Measurements from ENCODE around the gene DENND1A. TPM values are rescaled to one million over a fixed set of nuclear protein-coding genes. Genes with fewer than 3 reads are reported as not detected.

DENND1A gene
- total and polyA plus RNA-seq, 12 donors: 7.3 to 36.7 (median 19.6) TPM

DNA sequence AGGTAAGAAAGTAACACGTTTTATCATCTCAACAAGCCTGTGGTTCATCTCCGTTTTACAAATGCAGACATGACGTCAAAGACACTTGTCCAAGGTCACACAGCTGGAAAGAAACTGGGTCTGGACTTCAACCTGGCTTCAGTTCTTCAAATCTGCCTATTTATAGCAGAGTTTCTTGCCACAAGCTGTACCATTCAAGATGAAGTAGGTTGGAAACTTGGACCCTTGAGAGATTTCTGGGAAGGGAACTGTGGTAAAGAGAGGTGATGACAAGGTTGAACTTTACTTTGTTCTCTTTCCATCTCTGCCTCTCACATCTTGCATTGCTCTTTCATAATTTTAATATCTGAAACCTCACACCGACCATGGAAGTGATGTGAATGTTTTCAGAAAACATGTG is 29.9 kb upstream of the DENND1A start:
- no peaks in the 10 kb centered on the region for H3K9me3 ChIP-seq (replicated peaks in 1 of 3)
- H3K4me3 ChIP-seq: no peak overlapping the region
- intact Hi-C loops (cut with DNase I): no loop called here
- H3K4me1 ChIP-seq (replicated peaks in 1 of 2): no peaks in the 10 kb centered on the region
- peak in 1 of 7 donors; percentile 13 for DNase-seq
- no peak overlapping the region for H3K27ac ChIP-seq
- peaks cover 11% of the 10 kb centered on the region for H3K27me3 ChIP-seq
- 38 to 54% (median 50%) methylated on average over 4 of the region's 4 CpGs for WGBS, 4 donors
- TF ChIP-seq, protein P1, sequence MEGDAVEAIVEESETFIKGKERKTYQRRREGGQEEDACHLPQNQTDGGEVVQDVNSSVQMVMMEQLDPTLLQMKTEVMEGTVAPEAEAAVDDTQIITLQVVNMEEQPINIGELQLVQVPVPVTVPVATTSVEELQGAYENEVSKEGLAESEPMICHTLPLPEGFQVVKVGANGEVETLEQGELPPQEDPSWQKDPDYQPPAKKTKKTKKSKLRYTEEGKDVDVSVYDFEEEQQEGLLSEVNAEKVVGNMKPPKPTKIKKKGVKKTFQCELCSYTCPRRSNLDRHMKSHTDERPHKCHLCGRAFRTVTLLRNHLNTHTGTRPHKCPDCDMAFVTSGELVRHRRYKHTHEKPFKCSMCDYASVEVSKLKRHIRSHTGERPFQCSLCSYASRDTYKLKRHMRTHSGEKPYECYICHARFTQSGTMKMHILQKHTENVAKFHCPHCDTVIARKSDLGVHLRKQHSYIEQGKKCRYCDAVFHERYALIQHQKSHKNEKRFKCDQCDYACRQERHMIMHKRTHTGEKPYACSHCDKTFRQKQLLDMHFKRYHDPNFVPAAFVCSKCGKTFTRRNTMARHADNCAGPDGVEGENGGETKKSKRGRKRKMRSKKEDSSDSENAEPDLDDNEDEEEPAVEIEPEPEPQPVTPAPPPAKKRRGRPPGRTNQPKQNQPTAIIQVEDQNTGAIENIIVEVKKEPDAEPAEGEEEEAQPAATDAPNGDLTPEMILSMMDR (IDR thresholded peaks at IDR 0.05): no peak
- TF ChIP-seq POLR2A (IDR thresholded peaks at IDR 0.05): no peak
- H3K36me3 ChIP-seq (replicated peaks in 1 of 2): no peaks in the 10 kb centered on the region

DNA sequence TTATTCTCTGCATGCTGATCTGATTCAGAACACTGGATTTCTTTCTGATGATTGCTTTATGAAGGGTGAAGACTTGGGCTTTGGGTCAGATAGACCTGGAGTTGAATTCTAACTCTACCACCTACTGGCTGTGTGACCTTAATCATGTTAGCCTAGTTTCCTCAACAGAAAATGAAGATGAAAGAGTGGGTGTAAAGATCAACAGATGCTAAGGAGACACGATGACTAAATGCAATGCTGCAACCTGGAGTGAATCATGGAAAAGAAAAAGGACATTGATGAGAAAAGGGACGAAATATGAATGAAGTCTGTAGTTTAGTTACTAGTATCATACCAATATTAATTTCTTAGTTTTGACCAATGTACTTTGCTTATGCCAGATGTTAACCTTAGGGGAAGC is 27.8 kb upstream of the DENND1A start:
- intact Hi-C loops (cut with DNase I): no loop called here
- peaks cover 11% of the 10 kb centered on the region for H3K27me3 ChIP-seq
- 71 to 78% (median 72%) methylated on average over 2 of the region's 2 CpGs for WGBS, 4 donors
- no peaks in the 10 kb centered on the region for H3K4me1 ChIP-seq (replicated peaks in 1 of 2)
- H3K9me3 ChIP-seq (replicated peaks in 1 of 3): no peaks in the 10 kb centered on the region
- no peak for DNase-seq
- no peak overlapping the region for H3K4me3 ChIP-seq
- H3K27ac ChIP-seq: no peak overlapping the region
- no peaks in the 10 kb centered on the region for H3K36me3 ChIP-seq (replicated peaks in 1 of 2)
- TF ChIP-seq, protein P1 (IDR thresholded peaks at IDR 0.05): no peak
- no peak for TF ChIP-seq POLR2A (IDR thresholded peaks at IDR 0.05)

DNA sequence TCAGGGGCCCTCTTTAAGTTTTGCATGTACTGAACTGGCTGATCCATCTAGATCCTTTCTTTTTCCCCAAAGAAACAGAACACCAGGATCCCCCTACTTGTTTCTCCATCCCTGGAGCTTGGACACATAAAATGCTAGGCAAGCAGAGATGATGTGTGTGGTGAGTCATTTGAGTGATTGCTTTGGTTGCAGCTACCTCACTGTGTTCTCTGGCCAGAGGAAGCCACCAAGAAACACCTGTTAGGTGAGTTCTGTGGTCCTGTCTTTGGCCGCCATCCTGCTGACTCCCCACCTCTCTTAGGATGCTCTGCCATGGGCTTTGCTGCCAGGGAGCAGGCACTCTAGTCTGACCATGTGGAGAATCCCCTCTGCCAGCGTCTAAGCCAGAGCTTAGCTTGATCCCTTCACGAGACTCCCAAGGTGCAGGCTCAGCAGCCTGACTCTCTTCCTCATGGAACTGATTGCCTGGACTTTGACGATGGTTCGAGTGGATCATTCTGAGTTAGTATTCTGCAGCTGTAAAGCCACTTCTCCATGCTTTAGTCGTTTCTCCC is 27.3 kb upstream of the DENND1A start:
- H3K4me3 ChIP-seq: no peak overlapping the region

DNA sequence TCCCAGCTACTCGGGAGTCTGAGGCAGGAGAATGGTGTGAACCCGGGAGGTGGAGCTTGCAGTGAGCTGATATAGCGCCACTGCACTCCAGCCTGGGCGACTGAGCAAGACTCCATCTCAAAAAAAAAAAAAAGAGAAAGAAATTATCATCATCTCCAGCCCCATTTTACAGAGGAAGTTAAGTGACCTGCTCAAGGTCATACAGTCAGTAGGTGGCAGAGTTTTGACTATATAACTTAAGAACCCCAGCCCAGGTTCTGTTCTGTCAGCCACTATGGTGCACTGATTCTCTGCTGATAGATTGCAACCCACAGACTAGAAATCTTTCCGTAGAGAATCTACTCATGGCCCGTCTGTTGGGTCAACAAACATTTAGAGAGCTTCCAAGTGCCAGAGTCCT is 25.7 kb upstream of the DENND1A start:
- peaks cover 8% of the 10 kb centered on the region for H3K27me3 ChIP-seq
- intact Hi-C loops (cut with DNase I): no loop called here
- TF ChIP-seq POLR2A (IDR thresholded peaks at IDR 0.05): no peak
- TF ChIP-seq, protein P1 (IDR thresholded peaks at IDR 0.05): no peak
- no peak overlapping the region for H3K27ac ChIP-seq
- DNase-seq: no peak
- no peaks in the 10 kb centered on the region for H3K36me3 ChIP-seq (replicated peaks in 1 of 2)
- no peaks in the 10 kb centered on the region for H3K4me1 ChIP-seq (replicated peaks in 1 of 2)
- no peak overlapping the region for H3K4me3 ChIP-seq
- no peaks in the 10 kb centered on the region for H3K9me3 ChIP-seq (replicated peaks in 1 of 3)
- 84 to 92% (median 87%) methylated on average over 5 to 6 of the region's 6 CpGs for WGBS, 4 donors

More for the DNA sequence above, 27.3 kb upstream of the DENND1A start:
- Histone ChIP-seq H3K9me3 (replicated peaks in 1 of 3) (no peaks in the 10 kb centered on the region), H3K27me3 (peaks cover 11% of the 10 kb centered on the region), H3K4me1 (replicated peaks in 1 of 2) (no peaks in the 10 kb centered on the region), H3K36me3 (replicated peaks in 1 of 2) (no peaks in the 10 kb centered on the region), H3K27ac (no peak overlapping the region)
- no peak for DNase-seq
- 72 to 84% (median 82%) methylated on average over 6 of the region's 6 CpGs for WGBS, 4 donors
- intact Hi-C loops (cut with DNase I): no loop called here
- no peak for TF ChIP-seq POLR2A (IDR thresholded peaks at IDR 0.05)
- TF ChIP-seq, protein P1 (IDR thresholded peaks at IDR 0.05): no peak

All from adrenal gland (tissue), 12 donors.